GM20000 (cell line): ENCODE data around the gene FAM53B.

ENCODE experiments used
- DNase-seq: peaks from one replicate; pipeline ENCODE4 v3.0.0; 2012; ENCODE audit warnings: low spot score
- TF ChIP-seq, protein P1 (sequence below): IDR thresholded peaks from 2 replicates; pipeline ENCODE4 v1.5.1; 2012; ENCODE audit warnings: mild to moderate bottlenecking, control low read depth; ENCODE audit errors: extremely low read depth, missing control alignments

FAM53B gene

DNA sequence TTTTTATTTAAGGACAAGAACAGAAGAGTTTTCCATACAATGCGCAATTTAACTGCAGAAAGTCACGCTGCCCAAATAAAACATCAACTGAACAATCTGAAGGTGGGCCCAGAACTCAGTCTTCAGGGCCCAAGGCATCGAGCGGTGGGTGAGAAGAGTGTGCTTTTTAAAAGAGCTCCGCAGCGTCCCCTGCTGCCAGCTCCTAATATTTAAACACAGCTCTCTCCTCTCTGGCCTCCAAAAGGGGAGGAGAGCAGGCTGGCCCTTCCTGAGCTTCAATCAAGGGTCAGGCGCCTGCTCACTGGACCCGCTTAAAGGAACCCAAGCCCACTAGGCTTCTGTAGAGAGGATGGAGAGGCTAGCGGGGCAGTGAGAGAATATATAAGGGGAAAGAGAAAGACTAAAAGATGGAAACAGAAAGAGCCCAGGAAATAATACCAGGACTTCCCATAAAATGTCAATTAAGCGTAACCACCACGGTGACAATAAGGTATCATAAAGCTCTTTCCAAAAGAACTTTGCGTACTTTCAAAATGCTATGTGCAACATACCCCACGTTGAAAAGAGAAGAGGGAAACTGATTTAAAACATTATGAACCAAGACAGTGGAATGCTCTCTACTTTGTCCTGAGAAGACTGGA is 2.8 kb downstream of the FAM53B start:
- TF ChIP-seq, protein P1, sequence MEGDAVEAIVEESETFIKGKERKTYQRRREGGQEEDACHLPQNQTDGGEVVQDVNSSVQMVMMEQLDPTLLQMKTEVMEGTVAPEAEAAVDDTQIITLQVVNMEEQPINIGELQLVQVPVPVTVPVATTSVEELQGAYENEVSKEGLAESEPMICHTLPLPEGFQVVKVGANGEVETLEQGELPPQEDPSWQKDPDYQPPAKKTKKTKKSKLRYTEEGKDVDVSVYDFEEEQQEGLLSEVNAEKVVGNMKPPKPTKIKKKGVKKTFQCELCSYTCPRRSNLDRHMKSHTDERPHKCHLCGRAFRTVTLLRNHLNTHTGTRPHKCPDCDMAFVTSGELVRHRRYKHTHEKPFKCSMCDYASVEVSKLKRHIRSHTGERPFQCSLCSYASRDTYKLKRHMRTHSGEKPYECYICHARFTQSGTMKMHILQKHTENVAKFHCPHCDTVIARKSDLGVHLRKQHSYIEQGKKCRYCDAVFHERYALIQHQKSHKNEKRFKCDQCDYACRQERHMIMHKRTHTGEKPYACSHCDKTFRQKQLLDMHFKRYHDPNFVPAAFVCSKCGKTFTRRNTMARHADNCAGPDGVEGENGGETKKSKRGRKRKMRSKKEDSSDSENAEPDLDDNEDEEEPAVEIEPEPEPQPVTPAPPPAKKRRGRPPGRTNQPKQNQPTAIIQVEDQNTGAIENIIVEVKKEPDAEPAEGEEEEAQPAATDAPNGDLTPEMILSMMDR = peak; percentile 69
- DNase-seq = peak; percentile 84

DNA sequence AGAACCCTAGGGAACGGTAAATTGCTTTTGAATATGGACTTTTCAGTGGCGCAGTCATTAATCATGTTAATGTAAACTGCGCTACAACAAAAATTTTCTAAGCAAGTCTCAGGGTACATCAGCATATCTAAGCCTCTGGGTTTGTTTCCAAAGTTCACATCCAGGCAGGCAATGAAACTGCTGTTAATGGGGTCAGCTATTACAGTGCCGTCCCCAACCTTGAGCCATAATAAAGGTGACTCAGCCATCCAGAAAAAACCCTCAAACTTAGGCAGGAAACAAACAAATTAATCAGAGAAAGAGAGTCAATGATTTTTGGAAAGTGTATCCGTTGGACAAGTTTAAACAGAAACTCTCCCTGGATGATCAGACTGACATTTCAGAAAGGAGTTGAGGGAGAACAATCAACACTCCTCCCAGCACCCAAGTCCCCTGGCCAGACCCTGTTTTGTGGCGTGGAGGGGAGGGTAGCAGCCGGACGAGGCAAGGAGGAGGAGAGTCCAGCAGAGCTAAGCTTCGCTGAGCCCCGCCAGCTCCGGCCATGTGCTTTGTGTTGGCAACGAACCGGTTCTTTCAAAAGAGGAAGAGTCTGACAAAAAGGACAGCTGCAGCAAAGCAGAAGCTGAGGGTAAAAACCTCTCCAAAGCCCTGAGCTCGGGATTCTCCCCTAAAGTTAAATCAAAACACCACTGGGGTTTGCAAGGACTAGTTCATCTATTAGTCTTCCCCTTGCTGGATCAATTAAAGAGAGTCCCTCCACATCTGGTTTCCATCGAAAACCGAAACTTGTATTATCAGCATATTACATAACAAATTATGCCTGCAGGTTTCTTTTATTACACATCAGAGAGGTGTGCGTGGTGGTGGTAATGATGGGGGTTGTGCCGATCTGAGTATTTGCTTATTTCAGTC is 3.6 kb downstream of the FAM53B start:
- TF ChIP-seq, protein P1 = no peak
- peak; percentile 68 for DNase-seq

DNA sequence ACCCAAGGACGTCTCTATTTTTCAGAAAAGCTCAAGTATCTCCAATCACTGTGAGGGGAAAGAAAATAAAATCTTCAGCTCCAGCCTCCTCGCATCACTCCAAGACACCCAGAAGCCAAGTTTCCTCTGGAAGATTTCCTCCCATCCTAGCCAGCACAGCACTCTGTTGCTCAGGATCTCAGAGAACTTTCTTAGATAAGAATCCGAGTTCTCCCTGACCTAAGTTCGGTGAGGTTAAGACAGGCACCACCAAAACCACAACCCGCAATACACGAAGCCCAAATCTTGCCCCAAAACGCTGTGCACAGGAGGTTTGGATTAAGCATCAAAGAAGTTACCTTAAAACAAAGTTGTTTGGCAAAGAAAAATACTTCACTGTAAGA is 4.2 kb downstream of the FAM53B start:
- TF ChIP-seq, protein P1 = no peak
- no peak for DNase-seq

DNA sequence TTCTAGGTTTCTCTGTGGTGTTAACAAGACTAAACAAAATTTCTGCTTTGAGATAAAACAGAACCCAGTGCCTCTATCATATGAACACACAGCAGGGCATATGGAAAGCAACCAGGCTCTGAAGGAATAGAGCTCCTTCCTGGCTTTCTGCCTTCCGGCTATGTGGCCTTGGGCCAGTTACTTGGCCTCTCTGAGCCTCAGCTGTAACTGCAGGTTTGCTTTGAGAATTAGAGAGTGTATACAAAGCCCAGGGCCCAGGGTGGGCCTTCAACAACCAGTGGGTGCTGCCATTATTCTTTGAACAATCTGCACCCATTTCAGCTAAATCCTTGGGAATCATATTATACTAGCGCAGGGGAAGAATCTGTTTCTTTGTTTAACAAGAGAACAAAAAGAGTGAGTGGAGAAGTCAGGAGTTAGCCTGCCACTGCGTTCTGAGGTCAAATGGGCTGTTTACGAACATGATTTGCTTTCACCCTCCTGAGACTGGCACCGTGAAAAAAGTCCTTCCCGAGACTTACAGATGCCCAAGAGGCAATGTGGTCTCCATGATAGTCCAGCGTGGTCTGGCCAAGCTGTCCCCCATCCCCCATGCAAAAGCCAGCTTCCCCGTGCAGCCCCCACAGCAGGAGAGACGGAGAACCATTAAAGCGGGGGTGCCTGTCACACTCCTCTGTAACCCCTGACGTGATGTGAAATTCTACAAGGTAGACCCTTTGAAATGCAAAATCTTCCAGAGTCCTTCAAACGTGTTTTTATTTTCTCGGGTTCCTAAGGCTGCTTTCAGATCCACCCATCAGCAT is 4.9 kb downstream of the FAM53B start:
- TF ChIP-seq, protein P1 = no peak
- DNase-seq = no peak

DNA sequence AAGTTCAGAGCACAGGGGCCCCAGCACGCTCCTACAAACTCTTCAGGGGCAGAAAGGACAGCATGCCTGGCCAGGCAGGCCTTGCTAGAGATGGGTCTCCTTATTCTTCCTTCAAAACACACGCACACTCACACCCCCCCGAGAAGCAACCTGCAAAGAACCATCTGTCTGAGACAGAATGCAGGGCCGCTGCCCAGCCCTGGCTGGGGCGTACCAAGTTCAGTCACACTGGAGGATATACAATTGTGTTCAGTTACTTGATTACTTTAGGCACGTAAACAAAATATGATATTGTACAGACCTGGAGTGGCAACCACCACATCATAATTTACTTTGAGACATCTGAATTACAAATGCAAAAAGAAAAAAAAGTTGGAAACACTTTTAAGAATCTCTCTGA is 5.7 kb downstream of the FAM53B start:
- TF ChIP-seq, protein P1 = no peak
- DNase-seq = no peak

DNA sequence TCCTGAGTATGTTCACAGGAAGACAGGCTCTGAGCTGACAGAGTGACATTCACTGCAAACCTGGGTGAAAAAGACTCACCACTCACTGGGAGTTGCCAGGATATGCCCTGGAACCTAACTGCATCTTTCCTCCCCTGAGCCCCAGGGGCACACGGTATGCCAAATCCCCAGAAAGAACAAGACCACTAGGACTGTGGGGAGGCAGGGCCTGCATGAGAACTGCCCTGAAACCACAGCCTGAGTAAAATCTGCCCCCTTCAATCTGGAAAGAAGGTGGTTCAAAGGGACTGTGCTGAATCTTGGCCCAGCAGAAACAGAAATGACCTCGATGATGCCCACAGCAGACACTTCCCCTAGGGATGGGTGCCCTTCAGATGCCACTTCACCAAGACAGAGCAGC is 6.5 kb downstream of the FAM53B start:
- DNase-seq = no peak
- TF ChIP-seq, protein P1 = no peak
